ENCODE measurements around the gene PRR15L. TPM values are rescaled to one million over a fixed set of nuclear protein-coding genes. Genes with fewer than 3 reads are reported as not detected.

The PRR15L gene
- polyA plus RNA-seq, 3 donors: not detected

- Histone ChIP-seq H4K20me1 (ENCODE audit: insufficient read depth, low read length) (no peaks in the 10 kb centered on the region), H3K27me3 (ENCODE audit: control insufficient read depth in 2 of 2, insufficient read depth in 2 of 2, low read length in 2 of 2) (no peaks in the 10 kb centered on the region), H2AFZ (ENCODE audit: insufficient read depth, low read depth, low read length, poor library complexity, severe bottlenecking) (no peak overlapping the region), H3K9ac (ENCODE audit: insufficient read depth, low read length, poor library complexity, severe bottlenecking) (no peak overlapping the region), H3K4me2 (replicated peaks; ENCODE audit: extremely low read depth, low read length, poor library complexity, severe bottlenecking) (no peak overlapping the region), H3K36me3 (replicated peaks in 1 of 2; ENCODE audit: control insufficient read depth in 1 of 2, insufficient read depth in 2 of 2, low read length in 2 of 2) (no peaks in the 10 kb centered on the region), H3K27ac (ENCODE audit: low read depth in 1 of 2, low read length in 2 of 2) (no peak overlapping the region), H3K79me2 (ENCODE audit: insufficient read depth, low read length) (peaks cover 18% of the 10 kb centered on the region), H3K9me3 (replicated peaks in 1 of 2; ENCODE audit: control insufficient read depth in 1 of 2, insufficient read depth in 1 of 2, low read length in 2 of 2) (no peaks in the 10 kb centered on the region), H3K4me3 (replicated peaks in 1 of 3; ENCODE audit: low read depth in 2 of 3, low read length in 3 of 3) (no peak overlapping the region), H3K4me1 (ENCODE audit: control insufficient read depth in 1 of 2, insufficient read depth in 2 of 2, low read length in 2 of 2) (peaks cover 20 to 22% of the 10 kb centered on the region in 2 donors)
- Mint-ChIP-seq H3K27ac (no peak overlapping the region), H3K4me3 (no peak overlapping the region), H3K27me3 (ENCODE audit: low read depth in 3 of 3) (peaks cover 2% of the 10 kb centered on the region in 3 donors), H3K4me1 (peaks cover 23% of the 10 kb centered on the region), H3K36me3 (no peaks in the 10 kb centered on the region), H3K9me3 (peaks cover 0 to 2% (median 0%) of the 10 kb centered on the region in 7 donors)
- 81% methylated on average over 2 of the region's 5 CpGs for WGBS (ENCODE audit: insufficient coverage)
- intact Hi-C loops (cut with micrococcal nuclease): no loop called here
- no peak for TF ChIP-seq CTCF (IDR thresholded peaks at IDR 0.05)
- no peak for DNase-seq
Measured at GRCh38 chr17:47967607-47968252, 10.0 kb upstream of the PRR15L start.

GRCh38 chr17:47966079-47966519, 8.4 kb upstream of the PRR15L start:
- H3K4me1 Mint-ChIP-seq: peaks cover 9% of the 10 kb centered on the region
- no peak for TF ChIP-seq CTCF (IDR thresholded peaks at IDR 0.05)
- Histone ChIP-seq H3K9ac (ENCODE audit: insufficient read depth, low read length, poor library complexity, severe bottlenecking) (no peak overlapping the region), H3K27ac (ENCODE audit: low read depth in 1 of 2, low read length in 2 of 2) (no peak overlapping the region), H3K4me1 (ENCODE audit: control insufficient read depth in 1 of 2, insufficient read depth in 2 of 2, low read length in 2 of 2) (peaks cover 6 to 7% of the 10 kb centered on the region in 2 donors), H3K4me3 (replicated peaks in 1 of 3; ENCODE audit: low read depth in 2 of 3, low read length in 3 of 3) (no peak overlapping the region), H3K9me3 (replicated peaks in 1 of 2; ENCODE audit: control insufficient read depth in 1 of 2, insufficient read depth in 1 of 2, low read length in 2 of 2) (no peaks in the 10 kb centered on the region), H3K36me3 (replicated peaks in 1 of 2; ENCODE audit: control insufficient read depth in 1 of 2, insufficient read depth in 2 of 2, low read length in 2 of 2) (no peaks in the 10 kb centered on the region), H3K4me2 (replicated peaks; ENCODE audit: extremely low read depth, low read length, poor library complexity, severe bottlenecking) (no peak overlapping the region), H3K79me2 (ENCODE audit: insufficient read depth, low read length) (peaks cover 2% of the 10 kb centered on the region), H2AFZ (ENCODE audit: insufficient read depth, low read depth, low read length, poor library complexity, severe bottlenecking) (no peak overlapping the region), H3K27me3 (ENCODE audit: control insufficient read depth in 2 of 2, insufficient read depth in 2 of 2, low read length in 2 of 2) (no peaks in the 10 kb centered on the region), H4K20me1 (ENCODE audit: insufficient read depth, low read length) (no peaks in the 10 kb centered on the region)
- no peak overlapping the region for H3K4me3 Mint-ChIP-seq
- H3K9me3 Mint-ChIP-seq: peaks cover 0 to 2% (median 0%) of the 10 kb centered on the region in 7 donors
- intact Hi-C loops (cut with micrococcal nuclease): no loop called here
- peaks cover 2 to 4% (median 4%) of the 10 kb centered on the region in 3 donors for H3K27me3 Mint-ChIP-seq (ENCODE audit: low read depth in 3 of 3)
- no peak overlapping the region for H3K27ac Mint-ChIP-seq
- no peak for DNase-seq
- no peaks in the 10 kb centered on the region for H3K36me3 Mint-ChIP-seq
- no CpG with 5 or more reads among the region's 1 CpG for WGBS (ENCODE audit: insufficient coverage)
